HG03342 (cell line): ENCODE data around the gene VWA5B1.

Experiments
- ATAC-seq: cut with Tn5 transposase; IDR thresholded peaks from one replicate; pipeline ENCODE4 v1.9.1; 2021; ENCODE audit warnings: mild to moderate bottlenecking, moderate library complexity; ENCODE audit not compliant: unreplicated experiment

The VWA5B1 gene

GRCh38 chr1:20382711-20383110 lies 92.0 kb downstream of the VWA5B1 start:
- ATAC-seq: no peak

- no peak for ATAC-seq
These were observed 93.0 kb downstream of the VWA5B1 start for GRCh38 chr1:20383631-20384030.

- ATAC-seq: no peak
These were observed 95.0 kb downstream of the VWA5B1 start for GRCh38 chr1:20385630-20386029.

- ATAC-seq: no peak
These were observed 95.8 kb downstream of the VWA5B1 start for GRCh38 chr1:20386323-20387081.

- no peak for ATAC-seq
These were observed 98.9 kb downstream of the VWA5B1 start for GRCh38 chr1:20389571-20389970.

GRCh38 chr1:20390589-20391331 lies 100.1 kb downstream of the VWA5B1 start:
- no peak for ATAC-seq

- no peak for ATAC-seq
These were observed 104.6 kb downstream of the VWA5B1 start for GRCh38 chr1:20395255-20395654.

- ATAC-seq: no peak
These were observed 108.1 kb downstream of the VWA5B1 start for GRCh38 chr1:20398744-20399143.

GRCh38 chr1:20399196-20399595 lies 108.5 kb downstream of the VWA5B1 start:
- no peak for ATAC-seq

- no peak for ATAC-seq
These were observed 109.0 kb downstream of the VWA5B1 start for GRCh38 chr1:20399606-20400180.

GRCh38 chr1:20400341-20401177 lies 109.9 kb downstream of the VWA5B1 start:
- no peak for ATAC-seq

- no peak for ATAC-seq
These were observed 110.8 kb downstream of the VWA5B1 start for GRCh38 chr1:20401405-20402010.

GRCh38 chr1:20402585-20403422 lies 112.1 kb downstream of the VWA5B1 start:
- no peak for ATAC-seq

- no peak for ATAC-seq
These were observed 112.9 kb downstream of the VWA5B1 start for GRCh38 chr1:20403423-20404145.

GRCh38 chr1:20404466-20404865 lies 113.8 kb downstream of the VWA5B1 start:
- no peak for ATAC-seq
